Fibroblast of skin of left biceps (primary cell): ENCODE data around the gene LRRC34.

Source experiments
- DNase-seq, 2 experiments: peaks; one replicate each; pipeline ENCODE4 v3.0.0-alpha.2; 2013; ENCODE audit warnings: low read depth in 2 of 2

Gene LRRC34

GRCh38 chr3:169813757-169814517, 1.2 kb upstream of the LRRC34 start:
- DNase-seq, result no peak

GRCh38 chr3:169813278-169813677, 574 bp upstream of the LRRC34 start:
- no peak for DNase-seq

- peak in 1 of 2 experiments; percentile 21 for DNase-seq
Measured at GRCh38 chr3:169811631-169812331, 923 bp downstream of the LRRC34 start.

GRCh38 chr3:169809230-169809795, 3.4 kb downstream of the LRRC34 start:
- DNase-seq, result no peak

DNA sequence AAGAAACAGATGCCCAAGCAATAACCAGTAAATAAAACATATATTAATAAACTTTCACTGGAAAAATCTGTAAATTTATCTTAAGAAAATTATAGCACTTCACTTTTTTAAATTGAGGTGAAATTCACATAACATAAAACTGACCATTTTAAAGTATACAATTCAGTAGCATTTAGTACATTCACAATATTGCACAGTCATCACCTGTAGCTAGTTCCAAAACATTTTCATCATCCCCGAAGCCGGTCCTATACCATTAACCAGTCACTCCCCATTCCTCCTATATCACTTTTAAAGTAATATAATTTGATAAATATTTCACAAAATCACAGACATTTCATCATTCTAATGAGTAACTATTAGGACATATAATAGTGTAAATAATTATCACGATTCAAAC, 8.0 kb downstream of the LRRC34 start:
- no peak for DNase-seq

GRCh38 chr3:169792359-169792758, 20.3 kb downstream of the LRRC34 start:
- no peak for DNase-seq

DNA sequence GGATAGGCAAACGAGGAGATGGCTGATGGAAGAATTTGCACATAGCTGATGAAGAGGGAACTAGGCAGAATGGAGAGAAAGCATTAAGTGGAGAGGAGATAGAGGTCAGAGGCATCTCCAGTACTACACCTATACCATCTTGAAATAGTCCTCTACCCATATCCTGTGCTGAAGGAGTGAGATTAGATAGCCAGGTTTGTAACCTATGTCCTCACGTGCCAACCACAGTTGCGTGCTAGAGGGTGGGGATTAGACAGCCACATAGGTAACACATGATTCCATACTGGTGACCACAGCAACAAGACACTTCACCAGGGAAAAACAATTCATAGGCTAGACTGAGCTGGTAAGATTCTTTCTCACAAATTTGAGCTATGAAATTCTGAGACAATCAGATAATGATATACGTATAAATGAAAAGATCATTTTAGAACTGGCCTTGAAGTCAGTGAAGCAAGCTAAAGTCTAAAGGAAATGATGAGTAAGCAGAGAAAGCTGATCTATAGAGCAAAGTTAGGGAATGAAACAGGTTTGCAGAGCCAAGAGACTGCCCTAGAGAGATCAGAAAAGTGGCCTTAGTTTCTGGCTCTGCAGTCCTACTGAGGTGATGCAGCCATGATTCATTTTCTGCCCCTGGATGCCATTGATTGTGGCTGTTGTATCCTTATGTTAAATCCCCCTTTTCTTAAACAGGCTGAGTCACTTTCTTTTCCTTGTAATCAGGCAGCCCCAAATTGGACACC, 21.8 kb downstream of the LRRC34 start:
- DNase-seq, result no peak

DNA sequence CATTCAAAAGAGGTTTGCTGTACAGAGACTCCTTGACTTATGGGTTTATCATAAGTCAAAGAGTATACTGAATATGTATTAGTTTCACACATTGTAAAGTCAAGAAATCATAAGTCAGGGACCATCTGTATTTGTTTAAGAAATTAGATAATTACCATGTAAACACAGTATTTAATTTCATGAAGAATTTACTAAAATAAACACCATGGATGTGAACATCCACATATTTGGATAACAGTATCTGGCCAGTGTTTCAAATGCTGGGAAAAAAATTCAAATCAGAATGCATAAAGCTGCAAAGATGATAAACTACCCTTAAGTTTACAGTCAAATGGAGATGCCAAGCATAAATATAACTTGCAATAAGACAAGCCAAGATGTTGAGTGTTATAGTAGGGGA, 22.5 kb downstream of the LRRC34 start:
- DNase-seq, result no peak

DNA sequence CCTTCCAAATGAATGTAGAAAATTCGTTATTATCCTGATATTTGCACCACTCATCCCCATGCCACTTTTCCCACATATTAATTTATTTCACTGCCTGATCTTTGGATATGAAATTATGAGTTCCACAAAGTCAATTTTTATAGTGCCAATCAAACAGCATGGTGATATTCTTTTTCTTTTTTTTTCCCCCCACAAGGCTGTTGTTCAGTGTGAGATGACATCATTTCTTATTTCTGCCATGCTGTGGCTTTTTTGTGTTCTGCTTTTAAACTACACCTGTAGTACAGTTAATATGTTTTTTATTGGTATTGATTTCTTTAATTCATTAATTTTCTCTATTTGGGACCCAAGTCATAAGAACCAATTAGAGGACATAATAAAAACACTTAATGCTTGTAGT, 24.9 kb downstream of the LRRC34 start:
- DNase-seq, result no peak

GRCh38 chr3:169787120-169787519, 25.6 kb downstream of the LRRC34 start:
- no peak for DNase-seq

- no peak for DNase-seq
Measured at GRCh38 chr3:169781209-169781855, 31.4 kb downstream of the LRRC34 start.

DNA sequence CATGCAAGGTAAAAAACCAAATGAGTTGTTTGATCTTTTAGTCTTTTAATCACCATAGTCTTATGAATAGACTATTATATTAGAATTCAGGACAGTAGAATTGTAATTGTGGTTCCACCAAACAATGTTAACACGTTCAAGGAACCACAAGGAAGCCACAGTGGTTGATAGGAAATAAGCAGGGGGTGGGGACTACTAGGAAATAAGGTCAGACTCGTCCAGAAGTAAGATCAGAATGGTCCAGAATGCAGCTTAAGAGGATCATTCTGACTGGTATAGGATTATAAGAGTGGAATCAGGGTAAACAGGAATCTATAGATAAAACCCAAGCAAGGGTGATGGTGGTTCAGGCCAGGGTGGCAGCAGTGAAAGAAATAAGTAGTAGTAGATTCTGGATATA, 32.0 kb downstream of the LRRC34 start:
- DNase-seq, result no peak

GRCh38 chr3:169777822-169778221, 34.9 kb downstream of the LRRC34 start:
- no peak for DNase-seq

DNA sequence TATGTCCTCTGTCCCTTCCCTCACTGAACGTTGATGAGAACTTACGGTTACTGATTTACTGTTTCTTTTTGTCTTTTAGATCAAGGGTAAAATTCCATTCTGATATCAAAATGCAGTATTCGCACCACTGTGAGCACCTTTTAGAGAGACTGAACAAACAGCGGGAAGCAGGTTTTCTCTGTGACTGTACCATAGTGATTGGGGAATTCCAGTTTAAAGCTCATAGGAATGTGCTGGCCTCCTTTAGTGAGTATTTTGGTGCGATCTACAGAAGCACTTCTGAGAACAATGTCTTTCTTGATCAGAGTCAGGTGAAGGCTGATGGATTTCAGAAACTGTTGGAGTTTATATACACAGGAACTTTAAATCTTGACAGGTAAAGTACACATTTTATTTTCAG, 38.5 kb downstream of the LRRC34 start:
- no peak for DNase-seq

- DNase-seq, result peak in 1 of 2 experiments; percentile 60
Measured at GRCh38 chr3:169772897-169773816, 39.5 kb downstream of the LRRC34 start, which contains the start of gene MYNN. MYNN (plus strand) TSS chr3:169773396; CDS start chr3:169774296, 900 bp downstream.

DNA sequence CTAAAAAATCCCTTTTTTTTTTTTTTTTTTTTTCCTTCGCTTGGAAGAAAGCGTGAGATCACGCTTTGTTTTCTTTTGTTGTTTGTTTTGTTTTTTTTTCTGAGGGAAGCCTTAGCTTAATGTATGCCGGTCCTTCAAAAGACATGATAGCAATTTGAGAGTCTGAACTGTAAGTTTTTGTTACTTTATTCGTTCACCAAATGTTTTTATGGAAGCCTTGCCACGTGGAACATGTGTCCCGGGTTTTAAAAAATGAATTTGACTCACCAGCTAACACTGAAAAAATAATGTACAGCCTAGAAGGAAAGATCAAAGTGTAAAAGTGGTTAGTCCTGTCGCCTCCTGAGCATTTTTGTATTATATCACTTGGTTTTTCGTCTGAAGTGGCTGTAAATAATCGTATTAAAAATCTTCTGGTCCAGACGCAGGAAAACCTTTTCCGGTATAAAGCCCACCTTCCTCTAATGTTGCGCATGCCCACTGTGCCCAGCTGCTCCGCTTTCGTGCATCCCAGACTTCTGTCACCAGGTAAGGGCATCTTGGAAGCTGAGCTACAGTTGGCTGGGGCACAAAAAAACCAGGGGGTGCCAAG, 40.3 kb downstream of the LRRC34 start:
- no peak for DNase-seq

GRCh38 chr3:169771497-169772304, 41.0 kb downstream of the LRRC34 start:
- DNase-seq, result peak in 1 of 2 experiments; percentile 49

GRCh38 chr3:169769287-169770181, 43.2 kb downstream of the LRRC34 start, which contains the start of gene ACTRT3:
ACTRT3 (minus strand) TSS chr3:169769561; CDS start chr3:169769520, 41 bp downstream.
- no peak for DNase-seq
